Measurements from ENCODE around the gene HIBCH.
"Not testable (repeated sequence)": the region's sequence is repeated elsewhere in the genome, so short reads cannot be mapped to it uniquely, and the experiment has no call there.

HIBCH gene

GRCh38 chr2:190304404-190304803 is 15.2 kb downstream of the HIBCH start:
- FAIRE-seq (no peak), DNase-seq (ENCODE audit: insufficient read length, low spot score) (no peak)
- no peak for TF ChIP-seq POLR2A (IDR thresholded peaks at IDR 0.05; ENCODE audit: low read depth, low read length)

GRCh38 chr2:190303647-190304046 is 16.0 kb downstream of the HIBCH start:
- no peak for TF ChIP-seq POLR2A (IDR thresholded peaks at IDR 0.05; ENCODE audit: low read depth, low read length)
- peak; percentile 50 for FAIRE-seq

GRCh38 chr2:190302052-190302451 is 17.6 kb downstream of the HIBCH start:
- DNase-seq (ENCODE audit: insufficient read length, low spot score) (no peak), FAIRE-seq (peak; percentile 15)
- no peak for TF ChIP-seq POLR2A (IDR thresholded peaks at IDR 0.05; ENCODE audit: low read depth, low read length)

More at GRCh38 chr2:190303647-190304046, 16.0 kb downstream of the HIBCH start:
- DNase-seq (ENCODE audit: insufficient read length, low spot score): no peak

- TF ChIP-seq POLR2A (IDR thresholded peaks at IDR 0.05; ENCODE audit: low read depth, low read length): no peak
- DNase-seq (ENCODE audit: insufficient read length, low spot score) (no peak), FAIRE-seq (no peak)
Observed at GRCh38 chr2:190301032-190301431, 18.6 kb downstream of the HIBCH start.

- not testable (repeated sequence) for DNase-seq (ENCODE audit: insufficient read length, low spot score); FAIRE-seq
Observed at GRCh38 chr2:190297880-190298279, 21.7 kb downstream of the HIBCH start.

GRCh38 chr2:190283783-190284182 is 35.8 kb downstream of the HIBCH start:
- no peak for DNase-seq (ENCODE audit: insufficient read length, low spot score)
- no peak for FAIRE-seq
- no peak for TF ChIP-seq POLR2A (IDR thresholded peaks at IDR 0.05; ENCODE audit: low read depth, low read length)

GRCh38 chr2:190280565-190281350 is 38.9 kb downstream of the HIBCH start:
- DNase-seq (ENCODE audit: insufficient read length, low spot score) (no peak), FAIRE-seq (no peak)
- no peak for TF ChIP-seq POLR2A (IDR thresholded peaks at IDR 0.05; ENCODE audit: low read depth, low read length)

GRCh38 chr2:190279256-190280134 is 40.1 kb downstream of the HIBCH start:
- not testable (repeated sequence) for FAIRE-seq

GRCh38 chr2:190277234-190278112 is 42.2 kb downstream of the HIBCH start:
- FAIRE-seq (peak; percentile 71), DNase-seq (ENCODE audit: insufficient read length, low spot score) (no peak)
- no peak for TF ChIP-seq POLR2A (IDR thresholded peaks at IDR 0.05; ENCODE audit: low read depth, low read length)

More at GRCh38 chr2:190279256-190280134, 40.1 kb downstream of the HIBCH start:
- DNase-seq (ENCODE audit: insufficient read length, low spot score): not testable (repeated sequence)

GRCh38 chr2:190272457-190272842 is 47.2 kb downstream of the HIBCH start:
- FAIRE-seq (no peak), DNase-seq (ENCODE audit: insufficient read length, low spot score) (no peak)
- no peak for TF ChIP-seq POLR2A (IDR thresholded peaks at IDR 0.05; ENCODE audit: low read depth, low read length)

- FAIRE-seq (peak; percentile 36), DNase-seq (ENCODE audit: insufficient read length, low spot score) (no peak)
Observed at GRCh38 chr2:190271783-190272456, 47.7 kb downstream of the HIBCH start.

GRCh38 chr2:190270298-190270697 is 49.3 kb downstream of the HIBCH start:
- TF ChIP-seq POLR2A (IDR thresholded peaks at IDR 0.05; ENCODE audit: low read depth, low read length): no peak
- DNase-seq (ENCODE audit: insufficient read length, low spot score) (no peak), FAIRE-seq (no peak)

More at GRCh38 chr2:190271783-190272456, 47.7 kb downstream of the HIBCH start:
- no peak for TF ChIP-seq POLR2A (IDR thresholded peaks at IDR 0.05; ENCODE audit: low read depth, low read length)

GRCh38 chr2:190269699-190270098 is 49.9 kb downstream of the HIBCH start:
- not testable (repeated sequence) for FAIRE-seq; DNase-seq (ENCODE audit: insufficient read length, low spot score)
